Kidney (tissue), 14 donors: ENCODE measurements around the gene GFPT2. TPM values are rescaled to one million over a fixed set of nuclear protein-coding genes. Genes with fewer than 3 reads are reported as not detected.

Experiments
- DNase-seq, 5 donors: peaks; one replicate each; pipeline ENCODE4 v3.0.0-alpha.2; 2013 to 2020
- FAIRE-seq: peaks from 2 replicates; lab custom pipeline; 2012; peaks lifted over from hg19 to GRCh38; lab: Jason Lieb, UNC
- H3K27ac ChIP-seq, 2 donors: one replicate each; pipeline ENCODE4 v1.7.0; 2013; ENCODE audit warnings: low read depth in 2 of 2, low read length in 2 of 2, inconsistent platforms in 1 of 2
- H3K27me3 ChIP-seq: one replicate; pipeline ENCODE4 v1.7.1; 2013; ENCODE audit warnings: low read length, inconsistent platforms; ENCODE audit not compliant: control insufficient read depth, insufficient read depth
- H3K36me3 ChIP-seq, 3 donors: one replicate each; pipeline versions ENCODE4 v1.7.0 to v1.7.1; 2013; ENCODE audit warnings: low read length in 3 of 3, control low read depth in 1 of 3, inconsistent platforms in 1 of 3; ENCODE audit not compliant: insufficient read depth in 3 of 3, control insufficient read depth in 2 of 3
- H3K4me1 ChIP-seq, 3 donors: one replicate each; pipeline versions ENCODE4 v1.7.0 to v1.7.1; 2013; ENCODE audit warnings: low read length in 3 of 3, inconsistent platforms in 1 of 3, low read depth in 1 of 3; ENCODE audit not compliant: control insufficient read depth in 2 of 3, insufficient read depth in 2 of 3
- H3K4me3 ChIP-seq, 3 donors: one replicate each; pipeline versions ENCODE4 v1.7.0 to v1.8.1; 2013; ENCODE audit warnings: low read length in 3 of 3, control low read depth in 1 of 3, inconsistent platforms in 1 of 3
- H3K9ac ChIP-seq, 3 donors: one replicate each; pipeline versions ENCODE4 v1.7.0 to v1.7.1; 2013; ENCODE audit warnings: low read length in 3 of 3, control low read depth in 1 of 3, inconsistent platforms in 1 of 3
- H3K9me3 ChIP-seq, 3 donors: one replicate each; pipeline versions ENCODE4 v1.7.0 to v1.7.1; 2013; ENCODE audit warnings: low read length in 3 of 3, control low read depth in 1 of 3, inconsistent platforms in 1 of 3; ENCODE audit not compliant: control insufficient read depth in 2 of 3, insufficient read depth in 1 of 3
- CTCF ChIP-seq: IDR thresholded peaks from 3 replicates; pipeline ENCODE4 v1.5.1; 2012; ENCODE audit warnings: mild to moderate bottlenecking, moderate library complexity, borderline replicate concordance; ENCODE audit not compliant: insufficient read depth; ENCODE audit errors: extremely low read depth
- intact Hi-C: fragments of 100-400 bp; cut with DNase I; formaldehyde crosslinking; loops from one replicate; pipeline ENCODE4 v1.11.1; 2022
- polyA plus RNA-seq: library from polyadenylated mRNA; stranded (reverse); fragments of 350-450 nt; fragmentation: Illumina TruSeq; extraction: RNeasy Lipid Tissue Mini Kit (QIAGEN cat#74804); gene quantifications from one replicate; pipeline ENCODE4 v1.2.3, GENCODE V29; 2014; ENCODE audit warnings: low read depth, low replicate concordance; ENCODE audit not compliant: insufficient read depth
- total RNA-seq: library from RNA; stranded (reverse); fragmentation: NEBNext Ultra II Directional; extraction: Animal tissue kit (Norgen Biotek cat#: 25700); gene quantifications from one replicate; pipeline ENCODE4 v1.2.1, GENCODE V29; 2021
- donor health status: control.
- donor health status: control.
- donor health status: control.
- donor health status: control.
- donor health status: control.
- donor health status: DM: yes; HTN: yes; CAD: no.
- donor health status: Normal renal cell carcinoma (clear cell type).

The GFPT2 gene
- total and polyA plus RNA-seq, 2 donors from 2014 or later = 2.7 to 15.9 TPM

- DNase-seq (peak in 1 of 5 donors; percentile 39), FAIRE-seq (no peak)
- TF ChIP-seq CTCF = no peak
- H3K9me3 ChIP-seq = no peaks in the 10 kb centered on the region
- H3K4me1 ChIP-seq = peaks cover 0 to 6% (median 0%) of the 10 kb centered on the region in 3 donors
- intact Hi-C loops = no loop called here
- H3K4me3 ChIP-seq = no peak overlapping the region
- H3K27ac ChIP-seq = no peak overlapping the region
- H3K36me3 ChIP-seq = no peaks in the 10 kb centered on the region
- H3K27me3 ChIP-seq = no peaks in the 10 kb centered on the region
- no peak overlapping the region for H3K9ac ChIP-seq
Measured at GRCh38 chr5:180350711-180351465, 2.2 kb downstream of the GFPT2 start.

DNA sequence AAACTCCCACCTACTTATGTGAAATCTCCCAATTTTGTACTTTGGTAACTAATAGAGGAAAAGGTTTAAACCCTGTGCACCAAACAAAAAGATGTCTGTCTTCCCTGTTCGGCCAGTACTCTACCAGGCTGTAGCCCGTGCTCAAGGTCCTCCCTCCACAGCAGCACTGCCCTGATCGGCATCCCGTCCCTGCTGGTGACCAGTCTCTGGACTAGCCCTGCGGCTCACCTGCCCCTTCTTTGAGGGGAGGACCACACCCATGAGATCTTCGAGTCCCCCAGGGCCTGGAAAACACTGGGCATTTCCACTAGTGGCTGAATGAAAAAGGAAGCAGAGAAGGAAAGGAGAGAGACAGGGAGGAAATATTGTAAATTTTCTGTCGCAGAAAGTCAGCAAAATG, 2.8 kb downstream of the GFPT2 start:
- DNase-seq = peak in 1 of 5 donors; percentile 47
- no peaks in the 10 kb centered on the region for H3K9me3 ChIP-seq
- H3K27me3 ChIP-seq = no peaks in the 10 kb centered on the region
- H3K4me1 ChIP-seq = peaks cover 0 to 6% (median 0%) of the 10 kb centered on the region in 3 donors
- TF ChIP-seq CTCF = no peak
- no peak overlapping the region for H3K9ac ChIP-seq
- H3K36me3 ChIP-seq = no peaks in the 10 kb centered on the region
- FAIRE-seq = no peak
- intact Hi-C loops = no loop called here
- H3K27ac ChIP-seq = no peak overlapping the region
- no peak overlapping the region for H3K4me3 ChIP-seq

DNA sequence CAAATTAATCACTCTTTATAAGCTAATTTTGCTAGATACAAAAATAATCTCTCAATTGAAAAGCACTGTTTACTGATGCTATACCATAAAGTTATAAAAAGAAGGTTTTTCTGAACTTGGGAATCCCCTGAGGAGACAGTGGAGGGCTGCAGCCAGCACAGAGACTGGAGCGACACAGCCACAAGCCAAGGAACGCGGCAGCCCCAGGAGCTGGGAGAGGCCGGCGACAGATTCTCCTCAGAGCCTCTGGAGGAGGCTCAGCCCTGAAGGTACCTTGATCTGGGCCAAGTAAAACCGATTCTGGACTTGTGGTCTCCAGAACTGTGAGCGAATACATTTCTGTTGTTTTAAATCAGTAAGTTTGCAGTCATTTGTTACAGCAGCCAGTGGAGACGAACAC, 3.7 kb downstream of the GFPT2 start:
- DNase-seq (peak in 1 of 5 donors; percentile 29), FAIRE-seq (no peak)
- H3K4me3 ChIP-seq = no peak overlapping the region
- H3K36me3 ChIP-seq = no peaks in the 10 kb centered on the region
- intact Hi-C loops = no loop called here
- no peaks in the 10 kb centered on the region for H3K27me3 ChIP-seq
- H3K9ac ChIP-seq = no peak overlapping the region
- no peaks in the 10 kb centered on the region for H3K9me3 ChIP-seq
- TF ChIP-seq CTCF = no peak
- H3K4me1 ChIP-seq = peaks cover 0 to 6% (median 0%) of the 10 kb centered on the region in 3 donors
- H3K27ac ChIP-seq = no peak overlapping the region
